ENCODE data around the gene EPHA8.

The EPHA8 gene

DNA sequence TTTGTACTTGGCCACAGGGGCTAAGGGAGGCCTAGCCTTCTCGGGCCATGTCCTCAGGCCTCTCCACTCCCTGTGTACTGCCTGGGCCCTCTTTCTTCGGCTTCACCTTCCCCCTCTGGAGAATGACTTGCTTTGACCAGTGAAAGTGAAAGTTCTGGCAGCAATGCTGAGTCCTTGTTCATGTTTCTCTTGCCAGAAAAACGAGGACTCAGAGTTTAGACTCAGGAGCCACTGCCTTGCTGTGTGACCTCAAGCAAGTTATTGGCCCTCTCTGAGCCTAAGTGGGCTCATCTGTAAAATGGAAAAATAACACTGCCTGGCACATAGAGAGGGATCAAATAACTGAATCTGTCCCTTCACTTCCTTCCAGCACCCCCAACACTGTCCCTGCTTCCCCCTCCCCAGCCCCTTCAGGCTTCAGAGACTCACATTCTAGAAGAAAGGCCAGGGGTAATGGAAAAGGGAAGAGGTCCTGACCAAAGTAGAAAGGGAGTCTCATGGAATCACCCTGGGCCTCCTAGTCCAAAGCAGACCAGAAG is 74.7 kb downstream of the EPHA8 start:
- no peaks in the 10 kb centered on the region for H3K36me3 ChIP-seq (ENCODE audit: insufficient read depth, low read length)
- no peaks in the 10 kb centered on the region for H3K9me3 ChIP-seq (ENCODE audit: control insufficient read depth, insufficient read depth, low read length)
- peaks cover 4% of the 10 kb centered on the region; the same call in 1 of the 2 replicates for H3K4me1 ChIP-seq (ENCODE audit: insufficient read depth, low read length)
- no peak overlapping the region for H3K9ac ChIP-seq (ENCODE audit: low read depth, low read length)

DNA sequence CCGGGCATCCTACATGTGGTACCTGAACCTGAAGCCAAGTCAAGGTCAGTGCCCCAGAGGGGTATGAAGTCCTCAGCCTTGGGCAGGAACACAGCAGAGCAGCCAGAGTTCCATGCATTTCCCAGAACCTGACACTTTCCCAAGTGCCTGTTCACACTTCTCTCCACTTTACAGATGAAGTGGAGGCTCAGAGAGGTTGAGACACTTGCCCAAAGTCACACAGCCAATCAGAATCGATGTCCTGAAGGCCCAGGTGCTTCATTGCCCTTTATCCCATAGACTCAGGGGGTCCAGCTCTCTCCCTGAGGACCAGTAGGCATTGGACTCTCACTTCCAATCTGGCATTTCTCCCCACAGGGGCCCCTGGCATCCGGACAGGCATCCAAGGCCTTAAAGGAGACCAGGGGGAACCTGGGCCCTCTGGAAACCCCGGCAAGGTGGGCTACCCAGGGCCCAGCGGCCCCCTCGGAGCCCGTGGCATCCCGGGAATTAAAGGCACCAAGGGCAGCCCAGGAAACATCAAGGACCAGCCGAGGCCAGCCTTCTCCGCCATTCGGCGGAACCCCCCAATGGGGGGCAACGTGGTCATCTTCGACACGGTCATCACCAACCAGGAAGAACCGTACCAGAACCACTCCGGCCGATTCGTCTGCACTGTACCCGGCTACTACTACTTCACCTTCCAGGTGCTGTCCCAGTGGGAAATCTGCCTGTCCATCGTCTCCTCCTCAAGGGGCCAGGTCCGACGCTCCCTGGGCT is 75.4 kb downstream of the EPHA8 start:
- no peak overlapping the region for H3K9ac ChIP-seq (ENCODE audit: low read depth, low read length)
- peaks cover 4% of the 10 kb centered on the region; the same call in 1 of the 2 replicates for H3K4me1 ChIP-seq (ENCODE audit: insufficient read depth, low read length)
- no peaks in the 10 kb centered on the region for H3K36me3 ChIP-seq (ENCODE audit: insufficient read depth, low read length)
- H3K9me3 ChIP-seq (ENCODE audit: control insufficient read depth, insufficient read depth, low read length) = no peaks in the 10 kb centered on the region

DNA sequence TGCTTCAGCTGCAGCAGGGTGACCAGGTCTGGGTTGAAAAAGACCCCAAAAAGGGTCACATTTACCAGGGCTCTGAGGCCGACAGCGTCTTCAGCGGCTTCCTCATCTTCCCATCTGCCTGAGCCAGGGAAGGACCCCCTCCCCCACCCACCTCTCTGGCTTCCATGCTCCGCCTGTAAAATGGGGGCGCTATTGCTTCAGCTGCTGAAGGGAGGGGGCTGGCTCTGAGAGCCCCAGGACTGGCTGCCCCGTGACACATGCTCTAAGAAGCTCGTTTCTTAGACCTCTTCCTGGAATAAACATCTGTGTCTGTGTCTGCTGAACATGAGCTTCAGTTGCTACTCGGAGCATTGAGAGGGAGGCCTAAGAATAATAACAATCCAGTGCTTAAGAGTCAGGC is 76.0 kb downstream of the EPHA8 start:
- Histone ChIP-seq H3K4me1 (ENCODE audit: insufficient read depth, low read length) (peaks cover 4% of the 10 kb centered on the region; the same call in 1 of the 2 replicates), H3K9ac (ENCODE audit: low read depth, low read length) (no peak overlapping the region), H3K9me3 (ENCODE audit: control insufficient read depth, insufficient read depth, low read length) (no peaks in the 10 kb centered on the region), H3K36me3 (ENCODE audit: insufficient read depth, low read length) (no peaks in the 10 kb centered on the region)

DNA sequence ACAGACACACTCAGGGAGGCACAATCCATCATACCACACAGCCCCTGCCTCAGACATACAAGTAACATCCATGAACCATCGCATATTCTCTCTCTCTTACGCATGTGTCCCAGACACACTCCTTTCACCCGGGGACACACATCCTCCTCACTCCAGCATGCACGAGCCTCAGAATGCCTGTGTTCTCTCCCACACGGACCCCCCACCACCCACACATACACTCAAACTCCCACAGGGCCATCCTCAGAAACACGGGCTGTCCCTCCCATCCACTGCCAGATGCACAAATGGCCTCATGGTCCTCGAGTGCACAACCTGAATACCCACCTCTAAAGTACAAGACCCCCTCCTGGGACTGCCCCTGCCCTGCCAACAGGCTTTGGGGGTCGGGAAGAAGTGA is 78.0 kb downstream of the EPHA8 start:
- H3K36me3 ChIP-seq (ENCODE audit: insufficient read depth, low read length) = no peaks in the 10 kb centered on the region

DNA sequence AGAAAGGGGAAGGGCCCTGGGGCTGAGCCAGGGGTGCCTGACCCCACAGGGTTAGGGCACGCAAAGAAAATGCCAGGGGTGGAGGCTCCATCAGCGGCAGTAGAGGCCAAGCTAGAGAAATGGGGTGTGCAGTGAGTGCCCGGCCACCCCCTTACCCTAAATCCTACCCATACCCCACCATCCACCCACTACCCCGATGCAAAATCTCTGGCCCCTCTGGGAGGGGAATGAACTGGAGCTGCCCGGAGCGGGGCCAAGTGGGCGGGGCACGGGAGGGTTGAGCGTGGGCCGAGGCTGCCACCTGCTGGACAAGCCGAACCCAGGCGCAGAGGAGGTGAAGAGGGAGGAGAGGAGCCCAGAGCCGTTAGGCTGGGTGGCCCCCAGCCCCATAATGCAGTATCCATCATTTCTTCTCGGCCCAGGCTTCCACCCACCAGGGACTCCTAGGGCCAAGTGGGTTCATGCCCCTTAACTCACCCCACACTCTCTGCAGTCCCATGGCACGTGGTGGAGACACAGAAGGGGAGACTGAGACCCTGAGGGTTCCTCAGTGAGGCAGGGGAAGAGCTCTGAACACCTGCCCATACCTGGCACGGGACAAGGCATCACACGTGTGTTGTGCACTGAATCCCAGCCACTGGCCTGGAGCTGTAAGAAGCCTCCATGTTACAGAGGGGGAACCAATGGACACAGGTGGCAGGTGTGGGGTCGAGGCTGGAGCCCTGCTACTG is 78.8 kb downstream of the EPHA8 start:
- Histone ChIP-seq H3K4me1 (ENCODE audit: insufficient read depth, low read length) (peaks cover 4% of the 10 kb centered on the region; the same call in 1 of the 2 replicates), H3K9ac (ENCODE audit: low read depth, low read length) (no peak overlapping the region), H3K36me3 (ENCODE audit: insufficient read depth, low read length) (no peaks in the 10 kb centered on the region), H3K9me3 (ENCODE audit: control insufficient read depth, insufficient read depth, low read length) (no peaks in the 10 kb centered on the region)

More for the DNA sequence above, 78.0 kb downstream of the EPHA8 start:
- peaks cover 4% of the 10 kb centered on the region; the same call in 1 of the 2 replicates for H3K4me1 ChIP-seq (ENCODE audit: insufficient read depth, low read length)
- no peaks in the 10 kb centered on the region for H3K9me3 ChIP-seq (ENCODE audit: control insufficient read depth, insufficient read depth, low read length)
- H3K9ac ChIP-seq (ENCODE audit: low read depth, low read length) = no peak overlapping the region

DNA sequence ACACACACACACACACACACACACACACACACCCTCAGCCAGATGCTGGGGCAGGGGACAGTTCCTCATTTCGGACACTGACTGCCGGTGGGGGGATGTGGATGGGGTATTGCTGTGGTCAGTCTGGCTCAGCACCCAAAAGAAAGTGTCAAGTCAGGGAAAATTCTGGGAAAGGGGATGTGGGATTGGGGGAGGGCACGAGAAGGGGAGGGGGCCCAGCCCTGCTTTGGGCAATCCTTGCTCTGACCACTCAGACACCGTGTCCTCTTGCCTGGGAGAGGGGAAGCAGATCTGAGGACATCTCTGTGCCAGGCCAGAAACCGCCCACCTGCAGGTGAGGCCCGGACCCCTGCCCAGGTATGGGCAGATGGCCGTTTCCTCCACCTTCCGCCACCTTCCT is 80.1 kb downstream of the EPHA8 start, which contains the start of gene C1QC:
Gene C1QC (plus strand): TSS at position 253 of the 400 bp plus-strand sequence. CDS start 391 bp downstream, outside the sequence.
- Histone ChIP-seq H3K9me3 (ENCODE audit: control insufficient read depth, insufficient read depth, low read length) (no peaks in the 10 kb centered on the region), H3K36me3 (ENCODE audit: insufficient read depth, low read length) (no peaks in the 10 kb centered on the region), H3K4me1 (ENCODE audit: insufficient read depth, low read length) (peaks cover 4% of the 10 kb centered on the region; the same call in 1 of the 2 replicates), H3K9ac (ENCODE audit: low read depth, low read length) (no peak within 1 kb of the TSS)

DNA sequence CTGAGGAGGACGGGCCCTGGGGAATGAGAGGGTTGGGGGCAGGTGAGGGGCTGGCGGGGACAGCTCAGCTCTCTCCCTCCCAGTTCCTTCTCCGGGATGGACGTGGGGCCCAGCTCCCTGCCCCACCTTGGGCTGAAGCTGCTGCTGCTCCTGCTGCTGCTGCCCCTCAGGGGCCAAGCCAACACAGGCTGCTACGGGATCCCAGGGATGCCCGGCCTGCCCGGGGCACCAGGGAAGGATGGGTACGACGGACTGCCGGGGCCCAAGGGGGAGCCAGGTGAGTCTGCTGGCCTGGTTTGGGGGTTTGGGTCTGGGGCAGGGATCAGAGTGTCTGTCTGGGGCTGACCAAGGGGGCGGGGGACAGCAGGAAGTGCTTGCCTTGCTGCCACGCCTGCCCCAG is 80.6 kb downstream of the EPHA8 start:
- H3K36me3 ChIP-seq (ENCODE audit: insufficient read depth, low read length) = no peaks in the 10 kb centered on the region
- peaks cover 4% of the 10 kb centered on the region; the same call in 1 of the 2 replicates for H3K4me1 ChIP-seq (ENCODE audit: insufficient read depth, low read length)
- H3K9me3 ChIP-seq (ENCODE audit: control insufficient read depth, insufficient read depth, low read length) = no peaks in the 10 kb centered on the region
- H3K9ac ChIP-seq (ENCODE audit: low read depth, low read length) = no peak overlapping the region

DNA sequence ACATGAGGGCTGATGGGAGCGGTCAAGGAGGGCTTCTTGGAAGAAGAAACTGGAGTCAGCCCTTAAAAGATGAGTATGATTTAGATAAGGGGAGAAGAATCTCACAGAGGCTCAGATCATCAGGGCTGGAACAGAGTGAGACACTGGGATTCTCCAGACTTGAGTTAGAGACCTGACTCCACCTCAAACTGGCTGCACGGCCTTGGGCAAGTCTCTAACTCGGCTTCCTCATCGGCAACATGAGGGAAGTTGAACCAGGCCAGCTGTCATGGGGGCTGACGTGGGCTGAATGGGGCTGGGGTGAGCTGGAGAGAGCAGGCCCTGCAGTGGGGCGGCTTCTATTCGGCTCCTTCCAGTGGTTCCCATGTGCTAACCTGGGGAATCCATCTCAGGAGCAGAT is 82.6 kb downstream of the EPHA8 start:
- Histone ChIP-seq H3K36me3 (ENCODE audit: insufficient read depth, low read length) (no peaks in the 10 kb centered on the region), H3K4me1 (ENCODE audit: insufficient read depth, low read length) (peaks cover 4% of the 10 kb centered on the region; the same call in 1 of the 2 replicates), H3K9ac (ENCODE audit: low read depth, low read length) (no peak overlapping the region), H3K9me3 (ENCODE audit: control insufficient read depth, insufficient read depth, low read length) (no peaks in the 10 kb centered on the region)

DNA sequence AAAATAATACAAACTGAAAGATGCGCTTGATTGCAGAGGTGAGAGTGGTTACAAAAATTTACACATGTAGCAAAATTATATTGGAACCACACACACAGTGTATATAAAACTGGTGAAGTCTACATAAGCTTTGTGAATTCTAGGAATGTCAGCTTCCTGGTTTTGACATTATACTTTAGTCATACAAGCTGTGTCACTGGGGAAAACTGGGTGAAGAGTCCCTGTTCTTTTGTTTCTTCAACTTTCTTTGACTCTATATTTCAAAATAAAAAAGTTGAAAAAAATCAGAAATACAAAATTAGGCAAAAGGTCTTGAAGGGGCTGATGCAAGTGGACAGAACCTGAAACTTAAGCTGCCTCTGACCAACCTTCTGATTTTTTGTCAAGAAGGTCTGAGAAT is 83.1 kb downstream of the EPHA8 start:
- no peaks in the 10 kb centered on the region for H3K36me3 ChIP-seq (ENCODE audit: insufficient read depth, low read length)
- no peak overlapping the region for H3K9ac ChIP-seq (ENCODE audit: low read depth, low read length)
- H3K4me1 ChIP-seq (ENCODE audit: insufficient read depth, low read length) = peaks cover 4% of the 10 kb centered on the region; the same call in 1 of the 2 replicates
- H3K9me3 ChIP-seq (ENCODE audit: control insufficient read depth, insufficient read depth, low read length) = no peaks in the 10 kb centered on the region

DNA sequence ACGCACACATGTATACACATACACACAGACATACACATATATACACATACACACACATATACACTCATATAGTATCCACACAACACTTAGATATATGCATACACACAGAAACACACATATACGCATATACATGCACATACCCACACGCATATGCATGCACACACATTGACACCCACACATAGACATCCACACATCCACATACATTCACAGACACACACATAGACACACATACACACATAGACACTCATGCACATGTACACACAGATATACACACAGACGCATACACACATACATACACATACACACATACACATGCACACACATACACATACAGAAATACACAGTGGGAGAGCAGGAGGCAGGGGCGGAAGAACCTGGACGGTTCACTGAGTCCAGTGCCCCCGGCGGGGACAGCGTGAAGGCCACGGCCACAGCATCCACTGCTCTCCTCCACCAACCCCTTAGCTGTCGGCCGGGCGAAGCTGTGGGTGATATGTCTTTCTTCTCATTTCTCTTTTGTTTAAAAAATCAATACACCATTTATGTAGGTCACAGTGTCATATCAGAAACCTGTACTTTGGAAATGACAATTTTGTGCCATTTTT is 86.9 kb downstream of the EPHA8 start:
- Histone ChIP-seq H3K36me3 (ENCODE audit: insufficient read depth, low read length) (no peaks in the 10 kb centered on the region), H3K4me1 (ENCODE audit: insufficient read depth, low read length) (no peaks in the 10 kb centered on the region), H3K9ac (ENCODE audit: low read depth, low read length) (no peak overlapping the region), H3K9me3 (ENCODE audit: control insufficient read depth, insufficient read depth, low read length) (no peaks in the 10 kb centered on the region)

DNA sequence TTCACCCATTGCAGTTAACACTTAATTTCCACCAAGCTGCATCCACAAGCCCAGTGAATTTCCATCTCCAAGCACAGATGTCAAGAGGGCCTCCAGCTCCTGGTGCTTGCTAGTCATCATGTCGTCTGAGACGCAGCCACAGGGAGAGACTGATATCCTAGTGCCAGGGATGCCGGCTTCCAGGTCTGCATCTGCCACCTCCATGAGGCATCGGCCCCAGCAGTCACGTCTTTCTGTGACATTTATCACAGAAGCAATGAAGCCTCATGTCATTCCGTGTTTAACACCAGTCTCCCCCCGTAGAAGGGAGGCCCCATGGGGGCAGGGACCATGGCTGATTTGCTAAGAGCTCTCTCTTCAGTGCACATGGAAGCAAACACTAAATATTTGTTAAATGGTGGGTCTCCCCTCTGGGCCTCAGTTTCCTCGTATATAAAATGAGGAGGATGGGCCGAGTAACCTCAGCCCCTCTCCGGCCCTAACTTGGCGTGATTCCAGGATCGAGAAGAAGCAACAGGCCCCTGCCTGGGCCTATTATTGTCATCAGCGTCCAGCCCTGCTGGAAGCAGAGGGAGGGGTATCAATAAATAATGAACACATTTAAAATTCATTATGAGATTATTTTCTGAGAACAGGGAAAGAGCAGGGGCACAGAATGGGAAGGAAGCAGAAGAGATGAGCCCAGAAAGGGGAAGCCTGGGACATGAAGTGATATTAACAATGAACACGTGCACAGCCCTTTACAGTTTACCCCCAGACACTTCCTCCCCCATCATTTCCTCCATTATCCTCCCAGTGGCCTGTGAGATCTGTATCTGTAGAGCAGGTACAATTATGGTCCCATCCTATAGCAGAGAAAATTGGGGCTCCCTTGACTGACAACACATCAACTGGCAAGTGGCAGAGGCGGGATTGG is 88.9 kb downstream of the EPHA8 start:
- Histone ChIP-seq H3K9me3 (ENCODE audit: control insufficient read depth, insufficient read depth, low read length) (no peaks in the 10 kb centered on the region), H3K9ac (ENCODE audit: low read depth, low read length) (no peak overlapping the region), H3K36me3 (ENCODE audit: insufficient read depth, low read length) (no peaks in the 10 kb centered on the region), H3K4me1 (ENCODE audit: insufficient read depth, low read length) (no peaks in the 10 kb centered on the region)

DNA sequence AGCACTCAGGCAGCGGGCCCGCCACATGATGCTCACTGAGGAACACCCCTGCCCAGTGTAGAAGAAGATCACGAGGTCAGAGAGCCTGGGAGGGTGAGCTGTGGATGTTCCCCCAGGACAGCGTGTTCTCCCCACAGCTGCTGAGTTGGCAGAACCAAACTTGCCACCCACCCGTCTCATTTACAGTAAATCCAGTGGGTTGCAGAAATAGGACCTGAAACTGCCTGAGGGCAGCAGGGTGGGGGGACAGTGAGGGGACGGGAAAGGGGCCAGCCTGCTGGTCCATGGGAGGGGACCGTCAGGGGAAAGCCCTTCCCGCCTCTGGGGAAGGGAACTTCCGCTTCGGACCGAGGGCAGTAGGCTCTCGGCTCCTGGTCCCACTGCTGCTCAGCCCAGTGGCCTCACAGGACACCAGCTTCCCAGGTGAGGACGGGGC is 89.6 kb downstream of the EPHA8 start, which contains the start of gene C1QB:
Gene C1QB (plus strand): TSS at position 356 of the 436 bp plus-strand sequence. CDS start 6,227 bp downstream, outside the sequence.
- Histone ChIP-seq H3K9me3 (ENCODE audit: control insufficient read depth, insufficient read depth, low read length) (no peaks in the 10 kb centered on the region), H3K9ac (ENCODE audit: low read depth, low read length) (no peak within 1 kb of the TSS), H3K36me3 (ENCODE audit: insufficient read depth, low read length) (no peaks in the 10 kb centered on the region), H3K4me1 (ENCODE audit: insufficient read depth, low read length) (no peaks in the 10 kb centered on the region)
